Upper lobe of right lung (tissue), 1 donor: ENCODE results near the gene NDRG3. TPM values are rescaled to one million over a fixed set of nuclear protein-coding genes. Genes with fewer than 3 reads are reported as not detected.
"Not testable (repeated sequence)": the region's sequence is repeated elsewhere in the genome, so short reads cannot be mapped to it uniquely, and the experiment has no call there.

Experiments
- ATAC-seq: fragments of 200-7000 bp; cut with Tn5 transposase; one replicate; pipeline ENCODE4 v1.9.1; 2020; ENCODE audit warnings: mild to moderate bottlenecking, moderate library complexity
- DNase-seq: peaks from one replicate; pipeline ENCODE4 v3.0.0-alpha.2; 2020
- H3K27ac ChIP-seq: fragments of 200-600 bp; one replicate; pipeline ENCODE4 v1.8.0; 2022
- H3K27me3 ChIP-seq: fragments of 200-600 bp; one replicate; pipeline ENCODE4 v1.8.0; 2022; ENCODE audit warnings: mild to moderate bottlenecking
- H3K36me3 ChIP-seq: fragments of 200-600 bp; one replicate; pipeline ENCODE4 v1.8.0; 2022
- H3K4me1 ChIP-seq: fragments of 200-600 bp; one replicate; pipeline ENCODE4 v1.8.0; 2022
- H3K4me3 ChIP-seq: fragments of 200-600 bp; one replicate; pipeline ENCODE4 v1.8.0; 2022; ENCODE audit warnings: mild to moderate bottlenecking
- H3K9me3 ChIP-seq: fragments of 200-600 bp; one replicate; pipeline ENCODE4 v1.8.0; 2022
- intact Hi-C: fragments of 100-400 bp; cut with DNase I; formaldehyde crosslinking; loops from one replicate; pipeline ENCODE4 v1.11.0; 2022
- total RNA-seq: library from RNA; stranded (reverse); fragmentation: NEBNext Ultra II Directional; extraction: Animal tissue kit (Norgen Biotek cat#: 25700); gene quantifications from one replicate; pipeline ENCODE4 v1.2.1, GENCODE V29; 2021
- TF ChIP-seq, protein P1 (sequence below): fragments of 200-600 bp; IDR thresholded peaks from one replicate; pipeline ENCODE4 v1.8.0; 2022; ENCODE audit warnings: antibody characterized with exemption
- donor health status: DM: no; HTN: yes; CAD: no; lungs with severe emphysema.

The NDRG3 gene
- total RNA-seq, 1 donor from 2014 or later = 30.3 TPM

- no peak overlapping the region for H3K27ac ChIP-seq
- peaks cover 5% of the 10 kb centered on the region for H3K36me3 ChIP-seq
- TF ChIP-seq, protein P1, sequence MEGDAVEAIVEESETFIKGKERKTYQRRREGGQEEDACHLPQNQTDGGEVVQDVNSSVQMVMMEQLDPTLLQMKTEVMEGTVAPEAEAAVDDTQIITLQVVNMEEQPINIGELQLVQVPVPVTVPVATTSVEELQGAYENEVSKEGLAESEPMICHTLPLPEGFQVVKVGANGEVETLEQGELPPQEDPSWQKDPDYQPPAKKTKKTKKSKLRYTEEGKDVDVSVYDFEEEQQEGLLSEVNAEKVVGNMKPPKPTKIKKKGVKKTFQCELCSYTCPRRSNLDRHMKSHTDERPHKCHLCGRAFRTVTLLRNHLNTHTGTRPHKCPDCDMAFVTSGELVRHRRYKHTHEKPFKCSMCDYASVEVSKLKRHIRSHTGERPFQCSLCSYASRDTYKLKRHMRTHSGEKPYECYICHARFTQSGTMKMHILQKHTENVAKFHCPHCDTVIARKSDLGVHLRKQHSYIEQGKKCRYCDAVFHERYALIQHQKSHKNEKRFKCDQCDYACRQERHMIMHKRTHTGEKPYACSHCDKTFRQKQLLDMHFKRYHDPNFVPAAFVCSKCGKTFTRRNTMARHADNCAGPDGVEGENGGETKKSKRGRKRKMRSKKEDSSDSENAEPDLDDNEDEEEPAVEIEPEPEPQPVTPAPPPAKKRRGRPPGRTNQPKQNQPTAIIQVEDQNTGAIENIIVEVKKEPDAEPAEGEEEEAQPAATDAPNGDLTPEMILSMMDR = no peak
- ATAC-seq (no peak), DNase-seq (no peak)
- H3K9me3 ChIP-seq = no peaks in the 10 kb centered on the region
- no peak overlapping the region for H3K4me3 ChIP-seq
- no peaks in the 10 kb centered on the region for H3K4me1 ChIP-seq
- H3K27me3 ChIP-seq = no peaks in the 10 kb centered on the region
- intact Hi-C loops = no loop called here
Measured at GRCh38 chr20:36717021-36717420, 28.9 kb downstream of the NDRG3 start.

- DNase-seq = no peak
- H3K9me3 ChIP-seq = no peaks in the 10 kb centered on the region
- TF ChIP-seq, protein P1 = no peak
Measured at GRCh38 chr20:36712775-36713174, 33.1 kb downstream of the NDRG3 start.

DNA sequence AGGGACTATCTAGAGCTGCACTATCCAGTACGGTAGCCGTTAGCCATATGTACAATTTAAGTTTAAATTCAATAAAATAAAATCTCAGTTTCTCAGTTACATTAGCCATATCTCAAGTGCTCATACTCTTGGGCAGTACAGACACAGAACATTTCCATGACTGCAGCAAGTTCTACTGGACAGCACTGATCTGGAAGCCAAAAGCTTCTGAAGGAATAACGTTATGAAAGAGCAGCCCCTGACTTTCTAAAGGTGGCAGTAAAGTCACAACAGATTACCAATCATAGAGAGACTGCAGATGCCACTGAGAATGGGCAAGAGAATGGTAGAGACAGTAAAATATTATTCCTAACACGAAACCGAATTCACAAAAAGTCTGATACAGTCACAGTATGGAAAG lies 36.8 kb downstream of the NDRG3 start:
- no peak overlapping the region for H3K4me3 ChIP-seq
- TF ChIP-seq, protein P1 = no peak
- no peak overlapping the region for H3K27ac ChIP-seq
- DNase-seq = no peak
- H3K4me1 ChIP-seq = no peaks in the 10 kb centered on the region
- no peaks in the 10 kb centered on the region for H3K9me3 ChIP-seq
- no peaks in the 10 kb centered on the region for H3K27me3 ChIP-seq
- H3K36me3 ChIP-seq = peaks cover 8% of the 10 kb centered on the region
- intact Hi-C loops = no loop called here
- no peak for ATAC-seq

More at GRCh38 chr20:36712775-36713174, 33.1 kb downstream of the NDRG3 start:
- no peak for ATAC-seq
- Histone ChIP-seq H3K36me3 (no peaks in the 10 kb centered on the region), H3K27ac (no peak overlapping the region), H3K4me3 (no peak overlapping the region), H3K4me1 (no peaks in the 10 kb centered on the region), H3K27me3 (no peaks in the 10 kb centered on the region)
- intact Hi-C loops = no loop called here

- intact Hi-C loops = no loop called here
- no peaks in the 10 kb centered on the region for H3K27me3 ChIP-seq
- H3K9me3 ChIP-seq = no peaks in the 10 kb centered on the region
- H3K4me1 ChIP-seq = no peaks in the 10 kb centered on the region
- H3K27ac ChIP-seq = no peak overlapping the region
- TF ChIP-seq, protein P1 = no peak
- DNase-seq = no peak
- ATAC-seq = no peak
- peaks cover 8% of the 10 kb centered on the region for H3K36me3 ChIP-seq
- no peak overlapping the region for H3K4me3 ChIP-seq
Measured at GRCh38 chr20:36703530-36703929, 42.4 kb downstream of the NDRG3 start.

DNA sequence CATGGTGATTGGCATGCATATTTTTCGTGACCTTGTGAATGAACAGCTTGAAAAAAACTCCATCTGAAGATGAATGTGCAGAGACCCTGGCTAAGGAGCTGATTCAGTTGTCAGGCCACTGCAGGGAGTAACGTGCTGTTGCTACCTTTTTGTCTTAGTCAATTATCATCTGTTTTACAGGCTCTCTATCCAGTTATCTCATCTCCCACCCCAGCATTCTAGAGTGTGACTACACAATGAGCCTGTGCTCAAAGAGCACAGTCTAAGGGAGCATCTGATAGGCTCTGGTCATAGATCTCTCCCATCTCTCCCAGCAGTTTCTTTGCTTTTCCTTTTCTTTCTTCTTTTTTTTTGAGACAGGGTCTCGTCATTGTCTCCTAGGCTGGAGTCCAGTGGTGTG lies 45.5 kb downstream of the NDRG3 start:
- no peaks in the 10 kb centered on the region for H3K9me3 ChIP-seq
- H3K4me3 ChIP-seq = no peak overlapping the region
- ATAC-seq = no peak
- H3K36me3 ChIP-seq = peaks cover 2% of the 10 kb centered on the region
- H3K27ac ChIP-seq = no peak overlapping the region
- TF ChIP-seq, protein P1 = no peak
- no peak for DNase-seq
- no peaks in the 10 kb centered on the region for H3K4me1 ChIP-seq
- no peaks in the 10 kb centered on the region for H3K27me3 ChIP-seq
- intact Hi-C loops = no loop called here

GRCh38 chr20:36695467-36695866 lies 50.4 kb downstream of the NDRG3 start:
- H3K36me3 ChIP-seq, H3K9me3 ChIP-seq, H3K4me1 ChIP-seq, ATAC-seq, DNase-seq, H3K4me3 ChIP-seq, H3K27me3 ChIP-seq, intact Hi-C loops, H3K27ac ChIP-seq: not testable (repeated sequence)
